Upper lobe of right lung (tissue), 1 donor: ENCODE results near the gene FAM43A. TPM values are rescaled to one million over a fixed set of nuclear protein-coding genes. Genes with fewer than 3 reads are reported as not detected.
A peak's percentile ranks its signal among the peaks of the same experiment; 100 is the strongest.

Source experiments
- ATAC-seq: fragments of 200-7000 bp; cut with Tn5 transposase; one replicate; pipeline ENCODE4 v1.9.1; 2020; ENCODE audit warnings: mild to moderate bottlenecking, moderate library complexity
- DNase-seq: peaks from one replicate; pipeline ENCODE4 v3.0.0-alpha.2; 2020
- H3K27ac ChIP-seq: fragments of 200-600 bp; one replicate; pipeline ENCODE4 v1.8.0; 2022
- H3K27me3 ChIP-seq: fragments of 200-600 bp; one replicate; pipeline ENCODE4 v1.8.0; 2022; ENCODE audit warnings: mild to moderate bottlenecking
- H3K36me3 ChIP-seq: fragments of 200-600 bp; one replicate; pipeline ENCODE4 v1.8.0; 2022
- H3K4me1 ChIP-seq: fragments of 200-600 bp; one replicate; pipeline ENCODE4 v1.8.0; 2022
- H3K4me3 ChIP-seq: fragments of 200-600 bp; one replicate; pipeline ENCODE4 v1.8.0; 2022; ENCODE audit warnings: mild to moderate bottlenecking
- H3K9me3 ChIP-seq: fragments of 200-600 bp; one replicate; pipeline ENCODE4 v1.8.0; 2022
- intact Hi-C: fragments of 100-400 bp; cut with DNase I; formaldehyde crosslinking; loops from one replicate; pipeline ENCODE4 v1.11.0; 2022
- total RNA-seq: library from RNA; stranded (reverse); fragmentation: NEBNext Ultra II Directional; extraction: Animal tissue kit (Norgen Biotek cat#: 25700); gene quantifications from one replicate; pipeline ENCODE4 v1.2.1, GENCODE V29; 2021
- TF ChIP-seq, protein P1 (sequence below): fragments of 200-600 bp; IDR thresholded peaks from one replicate; pipeline ENCODE4 v1.8.0; 2022; ENCODE audit warnings: antibody characterized with exemption
- donor health status: DM: no; HTN: yes; CAD: no; lungs with severe emphysema.

FAM43A gene
- total RNA-seq, 1 donor from 2014 or later = 25.7 TPM

DNA sequence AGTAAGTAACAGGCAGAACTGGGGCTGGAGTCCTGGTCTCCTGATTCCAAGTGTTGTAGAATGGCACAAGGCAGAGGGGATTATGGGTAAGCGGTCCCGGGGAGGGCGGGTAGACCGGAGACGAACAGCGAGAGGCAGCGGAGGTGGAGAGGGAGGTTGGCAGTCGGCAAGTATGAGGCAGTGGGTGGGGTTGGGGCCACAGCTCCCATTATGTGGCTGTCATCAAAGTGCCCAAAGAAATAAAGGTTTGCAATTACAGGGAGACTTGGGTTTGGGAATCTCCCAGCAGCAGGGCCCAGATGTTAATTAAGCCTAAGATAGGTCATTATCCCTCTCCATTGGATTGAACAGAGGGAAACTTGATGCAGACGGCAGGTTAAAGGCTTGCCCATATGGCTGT is 16.9 kb downstream of the FAM43A start:
- Histone ChIP-seq H3K27me3 (no peaks in the 10 kb centered on the region), H3K4me1 (no peaks in the 10 kb centered on the region), H3K27ac (no peak overlapping the region), H3K4me3 (no peak overlapping the region), H3K36me3 (no peaks in the 10 kb centered on the region), H3K9me3 (peaks cover 6% of the 10 kb centered on the region)
- DNase-seq (no peak), ATAC-seq (no peak)
- intact Hi-C loops = no loop called here
- TF ChIP-seq, protein P1, sequence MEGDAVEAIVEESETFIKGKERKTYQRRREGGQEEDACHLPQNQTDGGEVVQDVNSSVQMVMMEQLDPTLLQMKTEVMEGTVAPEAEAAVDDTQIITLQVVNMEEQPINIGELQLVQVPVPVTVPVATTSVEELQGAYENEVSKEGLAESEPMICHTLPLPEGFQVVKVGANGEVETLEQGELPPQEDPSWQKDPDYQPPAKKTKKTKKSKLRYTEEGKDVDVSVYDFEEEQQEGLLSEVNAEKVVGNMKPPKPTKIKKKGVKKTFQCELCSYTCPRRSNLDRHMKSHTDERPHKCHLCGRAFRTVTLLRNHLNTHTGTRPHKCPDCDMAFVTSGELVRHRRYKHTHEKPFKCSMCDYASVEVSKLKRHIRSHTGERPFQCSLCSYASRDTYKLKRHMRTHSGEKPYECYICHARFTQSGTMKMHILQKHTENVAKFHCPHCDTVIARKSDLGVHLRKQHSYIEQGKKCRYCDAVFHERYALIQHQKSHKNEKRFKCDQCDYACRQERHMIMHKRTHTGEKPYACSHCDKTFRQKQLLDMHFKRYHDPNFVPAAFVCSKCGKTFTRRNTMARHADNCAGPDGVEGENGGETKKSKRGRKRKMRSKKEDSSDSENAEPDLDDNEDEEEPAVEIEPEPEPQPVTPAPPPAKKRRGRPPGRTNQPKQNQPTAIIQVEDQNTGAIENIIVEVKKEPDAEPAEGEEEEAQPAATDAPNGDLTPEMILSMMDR = no peak

DNA sequence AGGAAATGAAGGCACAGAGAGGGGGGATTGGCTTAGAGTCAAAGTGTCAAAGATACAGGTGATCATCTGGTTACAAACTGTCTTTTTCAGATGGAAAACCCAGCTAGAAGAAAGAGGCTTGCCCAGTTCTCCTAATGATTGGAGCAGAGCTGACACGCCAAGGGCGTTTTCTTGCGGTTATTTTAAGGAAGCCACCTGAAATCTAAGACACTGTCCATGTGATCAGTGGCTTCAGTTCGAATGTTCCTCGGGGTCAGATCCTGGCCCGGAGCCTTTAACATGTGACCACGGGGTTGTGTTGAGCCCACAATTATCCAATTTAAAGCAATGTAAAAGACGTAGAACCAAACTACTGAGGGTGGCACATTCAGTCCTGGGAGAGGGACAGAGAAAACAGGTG is 19.5 kb downstream of the FAM43A start:
- DNase-seq (no peak), ATAC-seq (no peak)
- Histone ChIP-seq H3K9me3 (no peaks in the 10 kb centered on the region), H3K27me3 (no peaks in the 10 kb centered on the region), H3K27ac (no peak overlapping the region), H3K36me3 (no peaks in the 10 kb centered on the region), H3K4me3 (no peak overlapping the region), H3K4me1 (no peaks in the 10 kb centered on the region)
- TF ChIP-seq, protein P1 = no peak
- intact Hi-C loops = no loop called here

DNA sequence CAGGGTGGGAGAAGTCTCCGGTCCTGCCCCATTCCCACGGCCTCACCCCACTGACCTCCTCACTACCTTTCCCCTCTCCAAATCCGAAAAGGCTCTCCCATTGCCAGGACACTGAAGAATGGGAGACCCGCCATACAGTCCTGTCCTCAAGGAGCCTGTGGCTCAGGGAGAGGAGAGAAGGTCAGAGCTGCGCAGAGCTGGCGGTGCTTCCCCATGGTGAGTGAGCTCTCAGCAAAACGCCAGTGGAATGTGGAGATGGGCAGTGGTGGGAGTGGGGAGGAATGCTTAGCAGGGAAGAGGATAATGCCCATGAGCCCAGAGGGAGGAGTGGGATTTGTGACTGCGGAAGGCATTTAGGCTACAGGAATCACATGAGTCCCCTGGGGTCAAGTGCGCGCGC is 20.1 kb downstream of the FAM43A start:
- H3K36me3 ChIP-seq = no peaks in the 10 kb centered on the region
- no peak overlapping the region for H3K4me3 ChIP-seq
- no peaks in the 10 kb centered on the region for H3K9me3 ChIP-seq
- DNase-seq (no peak), ATAC-seq (peak; percentile 13)
- no peaks in the 10 kb centered on the region for H3K4me1 ChIP-seq
- TF ChIP-seq, protein P1 = no peak
- no peaks in the 10 kb centered on the region for H3K27me3 ChIP-seq
- H3K27ac ChIP-seq = no peak overlapping the region
- intact Hi-C loops = no loop called here

DNA sequence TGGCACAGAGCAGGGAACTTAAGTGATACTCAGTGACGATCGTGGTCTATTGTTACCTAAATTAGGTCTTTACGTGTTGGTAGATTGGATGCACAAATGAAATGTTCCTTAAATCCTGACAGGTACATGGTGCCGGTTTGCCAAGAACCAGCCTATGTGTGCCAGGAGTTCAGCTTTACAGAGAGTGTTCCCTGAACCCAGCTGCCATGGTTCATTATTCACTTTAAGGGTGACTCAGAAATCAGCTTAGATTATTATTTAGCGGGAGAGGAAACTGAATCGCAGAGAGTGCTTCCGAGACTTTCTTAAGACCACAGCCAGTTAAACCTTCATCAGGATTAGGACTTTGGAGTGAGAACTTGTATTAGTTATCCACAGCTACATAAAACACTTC is 21.5 kb downstream of the FAM43A start:
- TF ChIP-seq, protein P1 = no peak
- Histone ChIP-seq H3K9me3 (no peaks in the 10 kb centered on the region), H3K27me3 (no peaks in the 10 kb centered on the region), H3K4me1 (no peaks in the 10 kb centered on the region), H3K36me3 (no peaks in the 10 kb centered on the region), H3K4me3 (no peak overlapping the region), H3K27ac (no peak overlapping the region)
- intact Hi-C loops = no loop called here
- DNase-seq = no peak
- no peak for ATAC-seq

DNA sequence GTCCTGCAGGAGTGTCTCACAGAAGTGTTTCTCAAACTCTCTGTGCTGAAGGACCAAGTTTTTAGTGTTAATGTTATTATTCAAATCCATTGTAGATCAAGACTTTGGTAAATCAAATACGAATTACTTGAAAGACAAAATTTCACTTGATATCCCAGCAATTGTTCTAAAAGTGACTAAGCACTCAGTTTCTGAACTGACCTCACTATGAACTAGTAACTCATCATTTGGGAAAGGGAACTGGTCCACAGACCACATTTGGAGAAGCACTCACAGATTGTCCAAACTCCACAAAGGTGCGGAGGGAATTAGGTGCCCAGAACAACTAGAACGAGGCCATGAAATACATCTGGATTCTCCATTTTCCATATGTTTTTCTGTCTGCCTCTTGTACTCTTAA is 25.6 kb downstream of the FAM43A start:
- no peaks in the 10 kb centered on the region for H3K27me3 ChIP-seq
- TF ChIP-seq, protein P1 = no peak
- no peaks in the 10 kb centered on the region for H3K4me1 ChIP-seq
- no peak for DNase-seq
- intact Hi-C loops = no loop called here
- H3K9me3 ChIP-seq = no peaks in the 10 kb centered on the region
- ATAC-seq = no peak
- H3K27ac ChIP-seq = no peak overlapping the region
- H3K4me3 ChIP-seq = no peak overlapping the region
- no peaks in the 10 kb centered on the region for H3K36me3 ChIP-seq

DNA sequence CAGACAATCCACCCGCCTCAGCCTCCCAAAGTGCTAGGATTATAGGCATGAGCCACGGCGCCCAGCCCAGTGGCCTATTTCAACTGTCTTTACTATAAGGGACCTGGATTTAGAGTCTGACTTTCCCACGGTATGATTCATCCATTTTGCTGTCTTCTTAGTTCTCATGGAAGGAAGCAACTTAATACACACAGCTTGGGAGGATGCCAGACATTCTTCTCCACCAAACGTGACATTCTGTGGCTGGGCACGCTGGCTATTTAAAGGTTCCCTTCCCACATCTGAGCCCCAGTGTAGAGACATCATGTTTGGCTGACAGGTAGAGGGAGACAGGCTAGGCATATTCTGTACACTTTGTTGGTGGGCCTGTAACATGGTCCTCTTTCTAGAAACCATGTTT is 26.2 kb downstream of the FAM43A start:
- ATAC-seq (no peak), DNase-seq (no peak)

More for the DNA sequence above, 26.2 kb downstream of the FAM43A start:
- Histone ChIP-seq H3K27ac (no peak overlapping the region), H3K36me3 (no peaks in the 10 kb centered on the region), H3K4me3 (no peak overlapping the region), H3K9me3 (no peaks in the 10 kb centered on the region), H3K27me3 (no peaks in the 10 kb centered on the region), H3K4me1 (no peaks in the 10 kb centered on the region)
- intact Hi-C loops = no loop called here
- TF ChIP-seq, protein P1 = no peak
